Stomach (tissue), 9 donors: ENCODE results near the gene WFS1. TPM values are rescaled to one million over a fixed set of nuclear protein-coding genes. Genes with fewer than 3 reads are reported as not detected.

Source experiments
- DNase-seq, 2 donors: peaks; one replicate each; pipeline versions ENCODE4 v3.0.0 to v3.0.0-alpha.2; 2013 to 2019
- H3K27ac ChIP-seq, 5 donors: fragments of 200-600 bp in 4 of 5; sonication (generic) in 4 of 5; one replicate each; pipeline ENCODE4 v1.5.1; 2013 to 2019; ENCODE audit warnings: mild to moderate bottlenecking in 1 of 5, moderate library complexity in 1 of 5
- H3K27me3 ChIP-seq, 3 donors: fragments of 200-600 bp; sonication (generic); one replicate each; pipeline ENCODE4 v1.5.1; 2017 to 2019; ENCODE audit warnings: mixed run types in 1 of 3
- H3K36me3 ChIP-seq, 4 donors: fragments of 200-600 bp; sonication (generic); 1 replicate in 3 of 4; 2 replicates in 1 of 4; pipeline ENCODE4 v1.5.1; 2016 to 2019
- H3K4me1 ChIP-seq, 4 donors: fragments of 200-600 bp; sonication (generic); one replicate each; pipeline ENCODE4 v1.5.1; 2016 to 2019
- H3K4me3 ChIP-seq, 4 donors: fragments of 200-600 bp; sonication (generic) in 3 of 4; one replicate each; pipeline ENCODE4 v1.5.1; 2016 to 2019; ENCODE audit warnings: mild to moderate bottlenecking in 1 of 4
- H3K9me3 ChIP-seq, 4 donors: fragments of 200-600 bp; sonication (generic); one replicate each; pipeline ENCODE4 v1.5.1; 2016 to 2019
- CTCF ChIP-seq, 7 experiments: fragments of 450-650 bp in 4 of 7; fragments of 200-600 bp in 3 of 7; sonication (generic) in 3 of 7; IDR thresholded peaks; one replicate each; pipeline ENCODE4 v1.5.1; 2016 to 2019; ENCODE audit warnings: antibody characterized with exemption in 7 of 7, control low read depth in 2 of 7, mild to moderate bottlenecking in 1 of 7
- EP300 ChIP-seq: sonication (generic); formaldehyde crosslinking; IDR thresholded peaks from one replicate; pipeline ENCODE4 v1.6.1; 2017; ENCODE audit warnings: antibody characterized with exemption
- POLR2A ChIP-seq, 4 donors: fragments of 450-650 bp; IDR thresholded peaks; one replicate each; pipeline ENCODE4 v1.6.1; 2016; ENCODE audit warnings: antibody characterized with exemption in 4 of 4, control low read depth in 2 of 4, mild to moderate bottlenecking in 1 of 4, moderate library complexity in 1 of 4
- POLR2AphosphoS5 ChIP-seq, 3 donors: sonication (generic); formaldehyde crosslinking; IDR thresholded peaks; one replicate each; pipeline ENCODE4 v1.6.1; 2016; ENCODE audit warnings: antibody characterized with exemption in 3 of 3
- WGBS, 5 donors: extraction: QIAGEN DNeasy Blood & Tissue Kit in 3 of 5; methylation state at CpG; one replicate each; pipeline versions ENCODE4 v1.1.5 to v1.1.7; 2013 to 2018; 5-methylcytosine and 5-hydroxymethylcytosine counted together
- intact Hi-C: fragments of 100-400 bp; cut with DNase I; formaldehyde crosslinking; loops from one replicate; pipeline ENCODE4 v1.15.1; 2023; ENCODE audit warnings: low total_unique reads
- polyA plus RNA-seq, 3 donors: library from polyadenylated mRNA; stranded (reverse); fragments of 200-250 nt; gene quantifications; one replicate each; pipeline ENCODE4 v1.2.3, GENCODE V29; 2013
- total RNA-seq, 5 donors: library from RNA; depleted of rRNA; stranded (reverse); fragments of >200 nt; gene quantifications; one replicate each; pipeline versions ENCODE4 v1.1.0 to v1.2.3, GENCODE V29; 2014 to 2016
- donor health status: healthy with polysubstance abuse.
- donor health status: Bipolar disorder and iron deficiency.
- donor health status: healthy.

Gene WFS1
- total and polyA plus RNA-seq, 8 donors: 4.1 to 60.7 (median 15.1) TPM

DNA sequence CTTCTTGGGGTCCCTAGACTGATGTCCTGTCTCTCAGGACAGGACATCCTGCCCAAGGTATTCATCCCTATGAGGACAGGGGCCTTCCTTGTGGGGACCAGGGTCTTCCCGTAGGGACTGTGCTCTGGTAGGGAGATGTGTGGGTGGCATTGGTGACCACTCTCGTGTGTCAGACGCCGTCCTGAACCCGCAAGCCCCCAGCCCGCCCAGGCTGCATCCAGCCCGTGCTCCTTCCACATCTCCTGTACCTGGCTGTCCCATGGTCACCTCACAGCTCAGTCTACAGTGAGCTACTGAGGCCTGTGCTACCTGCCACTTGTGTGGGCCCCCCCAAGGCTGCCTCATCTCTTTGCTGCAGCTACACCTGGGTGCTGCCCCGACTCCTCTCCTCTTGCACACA lies 24.0 kb downstream of the WFS1 start:
- TF ChIP-seq POLR2AphosphoS5 (IDR thresholded peaks at IDR 0.05) (no peak), CTCF (IDR thresholded peaks at IDR 0.05) (no peak), POLR2A (IDR thresholded peaks at IDR 0.05) (no peak), EP300 (no peak)
- intact Hi-C loops: no loop called here
- H3K36me3 ChIP-seq: peaks cover 33 to 99% (median 96%) of the 10 kb centered on the region in 4 donors
- H3K4me3 ChIP-seq: no peak overlapping the region
- no peak overlapping the region for H3K27ac ChIP-seq
- 84 to 99% (median 92%) methylated on average over 8 of the region's 8 CpGs for WGBS, 5 donors
- H3K27me3 ChIP-seq: no peaks in the 10 kb centered on the region
- no peak for DNase-seq
- no peaks in the 10 kb centered on the region for H3K9me3 ChIP-seq
- H3K4me1 ChIP-seq: peaks cover 0 to 6% (median 3%) of the 10 kb centered on the region in 4 donors

DNA sequence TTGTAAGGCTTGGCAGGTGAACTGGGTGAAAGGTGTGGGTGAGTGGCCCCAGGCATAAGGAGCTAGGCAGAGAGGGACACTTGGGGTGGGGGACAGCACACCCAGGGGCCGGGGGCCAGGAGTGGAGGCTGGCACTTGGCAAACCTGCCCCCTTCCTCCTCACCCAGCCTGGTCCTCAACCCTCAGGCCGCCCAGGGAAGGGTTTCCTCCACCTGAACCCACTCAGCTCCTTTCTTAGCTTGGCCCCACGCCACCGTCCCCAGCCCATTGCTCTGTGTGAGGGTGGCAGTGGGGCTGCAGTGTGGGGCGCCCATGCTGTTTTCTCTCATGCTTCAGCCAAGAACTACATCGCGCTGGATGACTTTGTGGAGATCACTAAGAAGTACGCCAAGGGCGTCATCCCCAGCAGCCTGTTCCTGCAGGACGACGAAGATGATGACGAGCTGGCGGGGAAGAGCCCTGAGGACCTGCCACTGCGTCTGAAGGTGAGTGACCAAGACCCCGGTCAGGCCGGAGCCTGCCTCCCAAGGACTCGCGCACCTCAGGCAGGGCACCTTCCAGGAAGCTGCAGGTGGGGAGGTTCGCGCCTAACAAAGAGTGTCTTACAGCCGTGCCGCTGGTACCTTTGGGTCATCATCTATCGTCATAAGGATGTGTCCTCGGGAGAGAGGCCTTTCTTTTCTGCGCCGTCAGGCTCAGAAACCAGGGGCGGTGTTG lies 25.2 kb downstream of the WFS1 start:
- WGBS, 5 donors: 93 to 96% (median 95%) methylated on average over 12 to 27 of the region's 27 CpGs
- intact Hi-C loops: no loop called here
- H3K4me3 ChIP-seq: no peak overlapping the region
- peaks cover 25 to 94% (median 91%) of the 10 kb centered on the region in 4 donors for H3K36me3 ChIP-seq
- peaks cover 0 to 11% (median 3%) of the 10 kb centered on the region in 4 donors for H3K4me1 ChIP-seq
- H3K9me3 ChIP-seq: no peaks in the 10 kb centered on the region
- TF ChIP-seq EP300: no peak
- no peak for TF ChIP-seq CTCF (IDR thresholded peaks at IDR 0.05)
- TF ChIP-seq POLR2AphosphoS5 (IDR thresholded peaks at IDR 0.05): no peak
- TF ChIP-seq POLR2A (IDR thresholded peaks at IDR 0.05): no peak
- DNase-seq: no peak
- no peaks in the 10 kb centered on the region for H3K27me3 ChIP-seq
- H3K27ac ChIP-seq: no peak overlapping the region

GRCh38 chr4:6295495-6295894 lies 25.8 kb downstream of the WFS1 start:
- Histone ChIP-seq H3K4me1 (peaks cover 0 to 11% (median 3%) of the 10 kb centered on the region in 4 donors), H3K4me3 (no peak overlapping the region), H3K27me3 (no peaks in the 10 kb centered on the region), H3K27ac (no peak overlapping the region), H3K36me3 (peaks cover 29 to 94% (median 91%) of the 10 kb centered on the region in 4 donors), H3K9me3 (no peaks in the 10 kb centered on the region)
- intact Hi-C loops: no loop called here
- 92 to 99% (median 96%) methylated on average over 11 to 14 of the region's 14 CpGs for WGBS, 5 donors
- TF ChIP-seq CTCF (IDR thresholded peaks at IDR 0.05): no peak
- TF ChIP-seq POLR2A (IDR thresholded peaks at IDR 0.05): no peak
- TF ChIP-seq POLR2AphosphoS5 (IDR thresholded peaks at IDR 0.05): no peak
- TF ChIP-seq EP300: no peak
- no peak for DNase-seq

- Histone ChIP-seq H3K9me3 (no peaks in the 10 kb centered on the region), H3K27ac (peak overlapping the region in 1 of 5 donors; percentile 89), H3K4me3 (no peak overlapping the region), H3K36me3 (peaks cover 33 to 94% (median 91%) of the 10 kb centered on the region in 4 donors), H3K4me1 (peaks cover 0 to 11% (median 3%) of the 10 kb centered on the region in 4 donors), H3K27me3 (no peaks in the 10 kb centered on the region)
- TF ChIP-seq POLR2AphosphoS5 (IDR thresholded peaks at IDR 0.05) (no peak), POLR2A (IDR thresholded peaks at IDR 0.05) (no peak), EP300 (no peak), CTCF (IDR thresholded peaks at IDR 0.05) (no peak)
- DNase-seq: no peak
- WGBS, 5 donors: 85 to 95% (median 89%) methylated on average over 4 to 9 of the region's 9 CpGs
- intact Hi-C loops: no loop called here
Measured at GRCh38 chr4:6296026-6296425, 26.4 kb downstream of the WFS1 start.
